WI38 (cell line): ENCODE data around the gene PTP4A1.
A peak's percentile ranks its signal among the peaks of the same experiment; 100 is the strongest.
"Not testable (repeated sequence)": the region's sequence is repeated elsewhere in the genome, so short reads cannot be mapped to it uniquely, and the experiment has no call there.

ENCODE experiments used
- H3K4me3 ChIP-seq: 2 replicates; pipeline ENCODE4 v1.5.1; 2011; ENCODE audit warnings: low read depth, mild to moderate bottlenecking, control low read depth, low read length
- TF ChIP-seq, protein P1 (sequence below): IDR thresholded peaks from 2 replicates; pipeline ENCODE4 v1.5.1; 2012; ENCODE audit warnings: low read depth, mild to moderate bottlenecking, control low read depth, low read length

The PTP4A1 gene

DNA sequence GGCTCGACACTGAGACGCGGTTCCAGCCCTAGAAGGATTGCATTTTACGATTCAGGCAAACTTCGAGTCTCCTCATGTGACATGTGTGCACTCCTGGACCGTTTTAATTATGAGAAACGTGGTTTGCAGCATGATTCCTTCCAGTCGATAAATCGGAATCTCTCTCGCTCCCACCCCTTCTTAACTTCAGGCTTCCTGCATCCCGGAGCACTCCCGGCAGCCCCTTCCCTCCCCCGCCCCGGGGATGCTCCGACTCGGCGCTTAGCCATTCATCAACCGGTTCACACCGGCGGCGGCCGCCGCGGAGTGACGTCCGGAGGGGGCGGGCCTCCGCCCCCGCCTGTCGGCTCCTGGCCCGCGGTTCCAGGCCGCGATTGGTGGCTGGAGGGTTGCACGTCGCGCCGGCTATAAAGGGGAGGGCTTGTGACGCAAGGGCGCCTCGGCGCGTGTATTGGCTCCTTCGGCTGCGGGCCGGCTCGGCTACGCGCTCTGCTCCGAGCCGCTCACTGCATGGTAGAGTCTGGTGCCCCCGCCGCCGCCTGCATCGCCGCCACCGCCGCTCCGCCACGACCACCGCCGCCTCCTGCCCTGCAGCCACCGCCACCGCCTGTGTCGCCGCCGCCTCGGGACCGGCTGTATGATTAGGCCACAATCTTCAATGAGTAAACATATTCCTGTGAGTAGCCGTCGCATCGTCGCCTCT is at the start of gene PTP4A1, which contains the start of gene LOC128125822:
Gene PTP4A1, plus strand, starts transcription at position 437 of the 703 bp plus-strand sequence. CDS start 4,401 bp downstream, outside the sequence.
Gene LOC128125822, plus strand, starts transcription at position 437 of the 703 bp plus-strand sequence.
- H3K4me3 ChIP-seq: peak within 1 kb of the TSS; percentile 83
- TF ChIP-seq, protein P1, sequence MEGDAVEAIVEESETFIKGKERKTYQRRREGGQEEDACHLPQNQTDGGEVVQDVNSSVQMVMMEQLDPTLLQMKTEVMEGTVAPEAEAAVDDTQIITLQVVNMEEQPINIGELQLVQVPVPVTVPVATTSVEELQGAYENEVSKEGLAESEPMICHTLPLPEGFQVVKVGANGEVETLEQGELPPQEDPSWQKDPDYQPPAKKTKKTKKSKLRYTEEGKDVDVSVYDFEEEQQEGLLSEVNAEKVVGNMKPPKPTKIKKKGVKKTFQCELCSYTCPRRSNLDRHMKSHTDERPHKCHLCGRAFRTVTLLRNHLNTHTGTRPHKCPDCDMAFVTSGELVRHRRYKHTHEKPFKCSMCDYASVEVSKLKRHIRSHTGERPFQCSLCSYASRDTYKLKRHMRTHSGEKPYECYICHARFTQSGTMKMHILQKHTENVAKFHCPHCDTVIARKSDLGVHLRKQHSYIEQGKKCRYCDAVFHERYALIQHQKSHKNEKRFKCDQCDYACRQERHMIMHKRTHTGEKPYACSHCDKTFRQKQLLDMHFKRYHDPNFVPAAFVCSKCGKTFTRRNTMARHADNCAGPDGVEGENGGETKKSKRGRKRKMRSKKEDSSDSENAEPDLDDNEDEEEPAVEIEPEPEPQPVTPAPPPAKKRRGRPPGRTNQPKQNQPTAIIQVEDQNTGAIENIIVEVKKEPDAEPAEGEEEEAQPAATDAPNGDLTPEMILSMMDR: no peak

DNA sequence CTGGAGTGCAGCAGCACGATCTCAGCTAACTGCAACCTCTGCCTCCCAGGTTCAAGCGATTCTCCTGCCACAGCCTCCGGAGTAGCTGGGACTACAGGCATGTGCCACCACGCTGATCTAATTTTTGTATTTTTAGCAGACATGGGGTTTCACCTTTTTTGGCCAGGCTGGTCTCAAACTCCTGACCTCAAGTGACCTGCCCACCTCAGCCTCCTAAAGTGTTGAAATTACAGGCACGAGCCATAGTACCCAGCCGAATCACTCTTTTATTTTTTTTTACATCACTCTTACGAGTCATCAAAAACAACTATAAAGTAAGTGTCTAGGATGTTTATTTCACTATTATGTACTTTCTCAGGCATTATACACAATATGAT is 49.4 kb upstream of the PTP4A1 start:
- H3K4me3 ChIP-seq: not testable (repeated sequence)

DNA sequence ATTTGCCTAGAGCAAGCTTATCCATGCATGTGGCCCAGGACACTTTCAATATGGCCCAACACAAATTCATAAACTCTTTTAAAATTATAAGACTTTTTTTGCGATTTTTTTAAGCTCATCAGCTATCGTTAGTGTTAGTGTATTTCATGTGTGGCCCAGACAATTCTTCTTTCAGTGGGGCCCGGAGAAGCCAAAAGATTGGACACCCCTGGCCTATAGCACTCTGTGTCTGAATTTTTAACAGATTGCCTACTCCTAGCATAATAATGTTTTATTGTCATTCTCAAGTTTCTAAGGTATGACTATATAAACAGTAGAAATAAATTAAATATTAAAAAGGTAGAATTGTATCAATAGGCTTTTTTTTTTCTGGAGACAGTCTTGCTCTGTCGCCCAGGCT is 48.6 kb upstream of the PTP4A1 start:
- TF ChIP-seq, protein P1: no peak
- H3K4me3 ChIP-seq: no peak overlapping the region

DNA sequence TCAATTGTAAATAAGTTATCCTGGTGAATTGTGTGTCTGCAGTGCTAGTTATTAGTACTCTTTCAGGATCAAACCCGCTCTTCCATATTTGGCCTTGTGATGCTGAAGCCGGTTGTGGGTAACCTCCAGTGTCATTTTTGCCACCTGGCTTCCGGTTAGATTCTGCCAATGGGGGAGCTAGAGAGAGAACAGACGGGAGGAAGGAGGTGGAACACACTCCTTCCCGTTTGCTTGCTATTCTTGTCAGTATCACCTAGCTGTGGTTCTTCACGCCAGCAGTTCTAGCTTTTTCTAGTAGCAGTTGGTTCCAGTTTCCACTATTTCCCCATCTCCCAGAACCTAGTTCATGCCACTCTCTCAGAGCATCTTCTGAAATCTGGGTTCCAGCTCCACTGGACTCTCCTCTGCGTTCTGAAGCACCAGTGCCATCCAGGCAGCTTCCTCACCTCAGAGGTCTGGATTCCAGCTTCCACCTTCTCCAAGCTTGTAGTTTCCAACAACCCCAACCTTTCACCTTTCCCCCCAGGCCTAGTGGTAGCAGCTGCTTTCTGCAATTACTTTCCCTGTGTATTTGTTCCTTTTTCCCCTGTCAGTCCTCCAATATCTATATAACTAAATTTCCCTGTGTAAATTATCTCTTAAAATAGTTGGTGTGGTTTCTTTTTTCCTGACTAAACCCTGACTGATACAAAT is 46.9 kb upstream of the PTP4A1 start:
- H3K4me3 ChIP-seq: no peak overlapping the region
- TF ChIP-seq, protein P1: no peak

DNA sequence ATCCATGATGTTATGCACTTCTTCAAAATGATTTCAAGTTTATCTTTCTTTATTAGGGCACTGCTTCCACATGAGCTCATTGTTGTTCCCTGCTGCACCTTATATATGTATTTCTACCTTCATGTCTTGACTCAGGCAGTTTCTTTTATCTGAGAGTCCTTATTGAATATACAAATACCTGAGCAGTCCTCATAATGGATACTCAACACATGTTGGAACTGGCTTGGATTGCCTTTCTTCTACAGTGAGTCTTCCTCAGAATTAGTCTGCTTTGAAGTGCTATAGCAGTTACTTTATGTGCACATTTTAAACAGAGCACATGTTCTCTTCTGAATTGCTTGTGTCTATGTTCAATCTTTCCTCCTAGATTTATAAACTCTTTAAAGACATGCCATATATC is 45.3 kb upstream of the PTP4A1 start:
- TF ChIP-seq, protein P1: no peak
- no peak overlapping the region for H3K4me3 ChIP-seq

DNA sequence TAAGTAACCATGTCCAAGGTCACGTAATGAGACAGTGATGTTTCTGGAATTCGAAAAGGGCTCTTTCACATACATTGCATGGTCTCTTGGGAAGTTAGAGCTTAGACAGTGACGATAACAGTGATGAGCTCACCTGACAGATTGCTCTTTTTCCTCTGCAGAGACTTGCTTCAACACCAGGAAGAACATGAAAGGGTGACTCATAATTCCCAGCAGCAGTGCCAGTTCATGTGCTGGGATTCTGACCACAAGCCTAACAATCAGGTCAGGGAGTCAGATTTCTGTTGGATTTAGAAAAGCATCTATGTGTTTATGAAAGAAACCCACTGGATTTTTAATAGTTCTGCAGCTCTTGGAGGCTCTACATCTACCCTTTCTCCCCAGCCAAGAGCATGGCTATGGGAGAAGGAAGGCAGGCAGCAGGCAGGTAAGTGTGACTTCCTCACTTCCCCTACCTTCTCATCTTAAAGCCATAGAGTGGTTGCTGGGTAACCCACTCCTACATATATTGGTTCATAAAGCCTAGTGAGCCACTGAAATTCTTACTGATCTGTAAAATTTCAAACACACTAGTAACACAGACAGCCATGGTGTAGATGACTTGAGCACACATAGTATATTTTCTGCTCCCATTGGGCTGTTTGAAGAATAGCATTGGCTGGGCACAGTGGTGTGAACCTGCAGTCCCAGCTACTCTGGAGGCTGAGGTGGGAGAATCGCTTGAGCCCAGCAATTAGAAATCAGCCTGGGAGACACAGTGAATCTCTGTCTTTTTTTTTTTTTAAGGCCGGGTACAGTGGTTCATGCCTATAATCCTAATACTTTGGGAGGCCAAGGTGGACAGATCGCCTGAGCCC is 44.4 kb upstream of the PTP4A1 start:
- H3K4me3 ChIP-seq: no peak overlapping the region
- TF ChIP-seq, protein P1: no peak

DNA sequence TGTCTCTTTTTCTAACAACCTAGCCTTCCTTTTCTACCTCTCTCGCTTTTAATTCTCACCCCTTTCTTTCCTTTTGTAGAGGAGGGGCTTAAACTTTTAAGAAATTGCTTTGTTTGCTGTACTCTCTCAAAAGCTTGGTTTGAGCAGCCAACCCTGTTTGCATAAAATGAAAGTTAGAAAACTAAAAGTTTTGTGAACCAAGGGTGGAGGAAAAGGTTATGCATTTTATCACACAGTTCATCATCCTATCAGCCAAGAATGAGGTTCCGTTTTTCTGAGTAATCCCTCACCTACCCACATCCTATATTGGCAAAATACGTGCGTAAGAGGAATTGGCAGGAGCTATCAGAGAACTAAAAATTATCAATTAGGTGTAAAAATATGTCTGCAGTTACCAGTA is 42.8 kb upstream of the PTP4A1 start:
- TF ChIP-seq, protein P1: no peak
- no peak overlapping the region for H3K4me3 ChIP-seq
